Glutamatergic neuron (in vitro differentiated cells): ENCODE measurements around the gene MYO1H. TPM values are rescaled to one million over a fixed set of nuclear protein-coding genes. Genes with fewer than 3 reads are reported as not detected.

Experiments
- DNase-seq: peaks from one replicate; pipeline ENCODE4 v3.0.0; 2022
- H3K27ac Mint-ChIP-seq: one replicate; pipeline ENCODE4 v1.8.0; 2020; ENCODE audit warnings: mild to moderate bottlenecking, mixed read lengths, inconsistent platforms; ENCODE audit not compliant: unreplicated experiment
- H3K27me3 Mint-ChIP-seq: one replicate; pipeline ENCODE4 v1.8.0; 2020; ENCODE audit warnings: mild to moderate bottlenecking, moderate library complexity, mixed read lengths, inconsistent platforms; ENCODE audit not compliant: unreplicated experiment
- H3K36me3 Mint-ChIP-seq: one replicate; pipeline ENCODE4 v1.8.0; 2020; ENCODE audit warnings: mild to moderate bottlenecking, mixed read lengths, inconsistent platforms; ENCODE audit not compliant: unreplicated experiment
- H3K4me1 Mint-ChIP-seq: one replicate; pipeline ENCODE4 v1.8.0; 2020; ENCODE audit warnings: mild to moderate bottlenecking, low read depth, mixed read lengths, inconsistent platforms; ENCODE audit not compliant: unreplicated experiment
- H3K4me3 Mint-ChIP-seq: one replicate; pipeline ENCODE4 v1.8.0; 2020; ENCODE audit warnings: mild to moderate bottlenecking, mixed read lengths, inconsistent platforms; ENCODE audit not compliant: unreplicated experiment
- H3K9me3 Mint-ChIP-seq: one replicate; pipeline ENCODE4 v1.8.0; 2020; ENCODE audit warnings: mild to moderate bottlenecking, moderate library complexity, mixed read lengths, inconsistent platforms; ENCODE audit not compliant: unreplicated experiment
- CTCF ChIP-seq: fragments of 200-600 bp; sonication (generic); IDR thresholded peaks from one replicate; pipeline ENCODE4 v1.5.0; 2021; ENCODE audit not compliant: partially characterized antibody, unreplicated experiment
- total RNA-seq: library from RNA; stranded (reverse); fragmentation: NEBNext Ultra II Directional; extraction: Animal tissue kit (Norgen Biotek cat#: 25700); gene quantifications from one replicate; pipeline ENCODE4 v1.2.1, GENCODE V29; 2021; ENCODE audit not compliant: unreplicated experiment

The MYO1H gene
- total RNA-seq, 1 donor from 2014 or later = 0.27 TPM

- no peak for TF ChIP-seq CTCF
- Mint-ChIP-seq H3K27me3 (no peaks in the 10 kb centered on the region), H3K27ac (no peak overlapping the region), H3K4me1 (no peaks in the 10 kb centered on the region), H3K9me3 (no peaks in the 10 kb centered on the region), H3K4me3 (no peak overlapping the region), H3K36me3 (no peaks in the 10 kb centered on the region)
- DNase-seq = no peak
Measured at GRCh38 chr12:109448272-109448671, 100.6 kb downstream of the MYO1H start.

- no peaks in the 10 kb centered on the region for H3K36me3 Mint-ChIP-seq
- no peak overlapping the region for H3K27ac Mint-ChIP-seq
- TF ChIP-seq CTCF = no peak
- H3K27me3 Mint-ChIP-seq = no peaks in the 10 kb centered on the region
- no peaks in the 10 kb centered on the region for H3K4me1 Mint-ChIP-seq
- no peak for DNase-seq
- H3K9me3 Mint-ChIP-seq = no peaks in the 10 kb centered on the region
- no peak overlapping the region for H3K4me3 Mint-ChIP-seq
Measured at GRCh38 chr12:109448707-109449390, 101.1 kb downstream of the MYO1H start.

- no peak for TF ChIP-seq CTCF
- Mint-ChIP-seq H3K36me3 (no peaks in the 10 kb centered on the region), H3K4me1 (no peaks in the 10 kb centered on the region), H3K27ac (no peak overlapping the region), H3K27me3 (no peaks in the 10 kb centered on the region), H3K9me3 (no peaks in the 10 kb centered on the region), H3K4me3 (no peak overlapping the region)
- no peak for DNase-seq
Measured at GRCh38 chr12:109449845-109450532, 102.3 kb downstream of the MYO1H start.

- Mint-ChIP-seq H3K27me3 (no peaks in the 10 kb centered on the region), H3K9me3 (no peaks in the 10 kb centered on the region), H3K36me3 (no peaks in the 10 kb centered on the region), H3K27ac (no peak overlapping the region), H3K4me1 (no peaks in the 10 kb centered on the region), H3K4me3 (no peak overlapping the region)
- no peak for DNase-seq
- no peak for TF ChIP-seq CTCF
Measured at GRCh38 chr12:109450980-109451379, 103.3 kb downstream of the MYO1H start.

- Mint-ChIP-seq H3K27me3 (no peaks in the 10 kb centered on the region), H3K4me1 (no peaks in the 10 kb centered on the region), H3K36me3 (no peaks in the 10 kb centered on the region), H3K9me3 (no peaks in the 10 kb centered on the region), H3K4me3 (no peak overlapping the region), H3K27ac (no peak overlapping the region)
- no peak for DNase-seq
- no peak for TF ChIP-seq CTCF
Measured at GRCh38 chr12:109451400-109451799, 103.7 kb downstream of the MYO1H start.
